Esophagus squamous epithelium (tissue), 4 donors: ENCODE results near the gene CERT1.

Experiments used
- CTCF ChIP-seq, 6 experiments: fragments of 450-650 bp in 4 of 6; fragments of 200-600 bp in 2 of 6; sonication (generic) in 2 of 6; IDR thresholded peaks; one replicate each; pipeline ENCODE4 v1.5.1; 2016 to 2019; ENCODE audit warnings: antibody characterized with exemption in 6 of 6, mild to moderate bottlenecking in 4 of 6, moderate library complexity in 4 of 6
- POLR2A ChIP-seq, 4 donors: fragments of 450-650 bp; IDR thresholded peaks; one replicate each; pipeline ENCODE4 v1.6.1; 2017; ENCODE audit warnings: antibody characterized with exemption in 4 of 4, mild to moderate bottlenecking in 4 of 4, moderate library complexity in 3 of 4

GRCh38 chr5:75552764-75553163 is 41.3 kb upstream of the CERT1 start:
- TF ChIP-seq CTCF (IDR thresholded peaks at IDR 0.05) (no peak), POLR2A (IDR thresholded peaks at IDR 0.05) (no peak)
